ENCODE measurements around the gene YJEFN3.

Gene YJEFN3

GRCh38 chr19:19558055-19558454, 29.3 kb downstream of the YJEFN3 start:
- DNase-seq = no peak

GRCh38 chr19:19558636-19559035, 29.9 kb downstream of the YJEFN3 start:
- DNase-seq = no peak

GRCh38 chr19:19559931-19560330, 31.2 kb downstream of the YJEFN3 start:
- no peak for DNase-seq

GRCh38 chr19:19561946-19562664, 33.4 kb downstream of the YJEFN3 start:
- DNase-seq = no peak

GRCh38 chr19:19562665-19563347, 34.1 kb downstream of the YJEFN3 start:
- no peak for DNase-seq

GRCh38 chr19:19563348-19563848, 34.7 kb downstream of the YJEFN3 start:
- no peak for DNase-seq

- no peak for DNase-seq
Measured at GRCh38 chr19:19566306-19566705, 37.6 kb downstream of the YJEFN3 start.

GRCh38 chr19:19567391-19567790, 38.7 kb downstream of the YJEFN3 start:
- no peak for DNase-seq

GRCh38 chr19:19568802-19569756, 40.4 kb downstream of the YJEFN3 start:
- no peak for DNase-seq

GRCh38 chr19:19570571-19570970, 41.9 kb downstream of the YJEFN3 start:
- no peak for DNase-seq

- no peak for DNase-seq
Measured at GRCh38 chr19:19571071-19571786, 42.5 kb downstream of the YJEFN3 start.

- no peak for DNase-seq
Measured at GRCh38 chr19:19575411-19575810, 46.7 kb downstream of the YJEFN3 start.

- peak; percentile 73 for DNase-seq
Measured at GRCh38 chr19:19578252-19578651, 49.5 kb downstream of the YJEFN3 start.

GRCh38 chr19:19579533-19580361, 51.0 kb downstream of the YJEFN3 start:
- DNase-seq = peak; percentile 52

- no peak for DNase-seq
Measured at GRCh38 chr19:19580418-19580817, 51.7 kb downstream of the YJEFN3 start.

- DNase-seq = no peak
Measured at GRCh38 chr19:19581391-19581790, 52.7 kb downstream of the YJEFN3 start.

- DNase-seq = no peak
Measured at GRCh38 chr19:19582471-19582870, 53.8 kb downstream of the YJEFN3 start.

- no peak for DNase-seq
Measured at GRCh38 chr19:19584356-19584755, 55.6 kb downstream of the YJEFN3 start.
